Body of pancreas (tissue), 4 donors: ENCODE data around the gene VWA2. TPM values are rescaled to one million over a fixed set of nuclear protein-coding genes. Genes with fewer than 3 reads are reported as not detected.

ENCODE experiments used
- ATAC-seq: fragments of 150-250 bp; one replicate; pipeline ENCODE4 v1.9.1; 2016
- DNase-seq, 4 donors: peaks; one replicate each; pipeline ENCODE4 v3.0.0-alpha.2; 2019
- H3K27ac ChIP-seq, 4 donors: fragments of 200-600 bp; sonication (generic); 1 replicate in 3 of 4; 2 replicates in 1 of 4; pipeline versions ENCODE4 v1.5.1 to v1.6.1; 2016 to 2019; ENCODE audit warnings: mild to moderate bottlenecking in 1 of 4, mixed read lengths in 1 of 4, moderate library complexity in 1 of 4
- H3K27me3 ChIP-seq, 2 donors: fragments of 200-600 bp; sonication (generic); one replicate each; pipeline ENCODE4 v1.6.0; 2016; ENCODE audit warnings: mild to moderate bottlenecking in 1 of 2
- H3K36me3 ChIP-seq, 2 donors: fragments of 200-600 bp; sonication (generic); replicated peaks in 1 of 2; 2 replicates each; pipeline ENCODE4 v1.5.1; 2016; ENCODE audit warnings: low read depth in 2 of 2; ENCODE audit not compliant: insufficient read depth in 1 of 2
- H3K4me1 ChIP-seq: fragments of 200-600 bp; sonication (generic); one replicate; pipeline ENCODE4 v1.6.0; 2016
- H3K4me3 ChIP-seq, 2 donors: fragments of 200-600 bp; sonication (generic); 1 replicate in 1 of 2; 2 replicates in 1 of 2; pipeline ENCODE4 v1.5.1; 2016 to 2019
- H3K9me3 ChIP-seq, 3 donors: fragments of 200-600 bp; sonication (generic); 1 replicate in 2 of 3; 2 replicates in 1 of 3; pipeline ENCODE4 v1.5.1; 2016
- POLR2A ChIP-seq, 3 donors: fragments of 450-650 bp; IDR thresholded peaks; one replicate each; pipeline ENCODE4 v1.6.1; 2016; ENCODE audit warnings: antibody characterized with exemption in 3 of 3, mild to moderate bottlenecking in 2 of 3
- WGBS, 2 donors: methylation state at CpG; one replicate each; pipeline ENCODE4 v1.1.5; 2017; 5-methylcytosine and 5-hydroxymethylcytosine counted together
- intact Hi-C: fragments of 100-400 bp; cut with DNase I; formaldehyde crosslinking; loops from one replicate; pipeline ENCODE4 v1.15.1; 2023
- total RNA-seq, 2 donors: library from RNA; depleted of rRNA; stranded (reverse); fragments of >200 nt; gene quantifications; one replicate each; pipeline ENCODE4 v1.1.0, GENCODE V29; 2016
- TF ChIP-seq, protein P1 (sequence below), 7 experiments: fragments of 450-650 bp in 4 of 7; fragments of 200-600 bp in 3 of 7; sonication (generic) in 3 of 7; IDR thresholded peaks; one replicate each; pipeline ENCODE4 v1.5.1; 2016 to 2019; ENCODE audit warnings: antibody characterized with exemption in 7 of 7

The VWA2 gene
- total RNA-seq, 2 donors from 2014 or later = 10.5 to 15.3 TPM

DNA sequence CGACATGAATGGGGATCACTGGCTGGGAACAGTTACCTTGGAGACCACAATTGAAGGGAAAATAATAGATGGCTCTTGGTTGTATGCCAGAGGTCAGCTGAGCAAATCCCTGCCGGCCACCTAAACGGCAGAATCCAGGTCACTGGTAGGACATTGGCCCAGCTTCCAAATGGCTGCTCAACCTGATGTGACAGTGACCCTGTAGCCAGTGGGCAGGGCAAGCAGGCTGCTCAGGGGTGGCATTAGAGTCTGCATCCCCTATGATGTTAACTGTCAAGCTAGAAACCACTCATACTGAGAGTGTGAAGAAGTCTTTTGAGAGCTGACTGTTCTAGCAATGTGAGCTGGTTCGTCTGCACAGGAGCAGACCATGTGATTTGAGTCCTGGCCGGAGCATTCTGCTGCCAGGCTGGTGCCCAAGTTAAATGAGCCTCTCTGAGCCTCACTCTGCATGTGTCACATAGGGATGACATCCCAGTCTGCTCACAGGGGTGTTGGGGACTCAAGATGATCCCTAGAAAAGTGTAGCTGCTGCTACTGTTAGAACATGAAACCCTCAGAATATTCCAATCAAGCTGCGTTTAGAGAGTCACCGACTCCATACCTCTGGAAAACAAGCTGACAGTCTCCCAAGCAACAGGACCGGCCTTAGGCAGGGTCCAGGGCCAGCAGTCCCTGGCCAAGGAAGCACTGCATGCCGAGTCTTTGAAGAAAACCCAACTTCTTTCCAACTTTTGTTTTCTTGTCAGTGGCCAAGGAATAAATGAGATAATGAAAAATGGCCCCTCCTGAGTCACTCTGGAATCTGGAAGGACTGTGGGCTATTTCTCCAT is 69.7 kb downstream of the VWA2 start:
- no peaks in the 10 kb centered on the region for H3K9me3 ChIP-seq
- no peak for DNase-seq
- WGBS, 2 donors = 59 to 68% methylated on average over 9 of the region's 9 CpGs
- H3K36me3 ChIP-seq = peaks cover 0 to 2% of the 10 kb centered on the region in 2 donors
- intact Hi-C loops = loop anchor here (5.0 to 10.0 kb wide), 3 partner anchors 129 to 476 kb away; no protein-coding TSS in a partner anchor
- H3K27me3 ChIP-seq = no peaks in the 10 kb centered on the region
- peaks cover 10% of the 10 kb centered on the region for H3K4me1 ChIP-seq
- H3K4me3 ChIP-seq = no peak overlapping the region
- TF ChIP-seq, protein P1, sequence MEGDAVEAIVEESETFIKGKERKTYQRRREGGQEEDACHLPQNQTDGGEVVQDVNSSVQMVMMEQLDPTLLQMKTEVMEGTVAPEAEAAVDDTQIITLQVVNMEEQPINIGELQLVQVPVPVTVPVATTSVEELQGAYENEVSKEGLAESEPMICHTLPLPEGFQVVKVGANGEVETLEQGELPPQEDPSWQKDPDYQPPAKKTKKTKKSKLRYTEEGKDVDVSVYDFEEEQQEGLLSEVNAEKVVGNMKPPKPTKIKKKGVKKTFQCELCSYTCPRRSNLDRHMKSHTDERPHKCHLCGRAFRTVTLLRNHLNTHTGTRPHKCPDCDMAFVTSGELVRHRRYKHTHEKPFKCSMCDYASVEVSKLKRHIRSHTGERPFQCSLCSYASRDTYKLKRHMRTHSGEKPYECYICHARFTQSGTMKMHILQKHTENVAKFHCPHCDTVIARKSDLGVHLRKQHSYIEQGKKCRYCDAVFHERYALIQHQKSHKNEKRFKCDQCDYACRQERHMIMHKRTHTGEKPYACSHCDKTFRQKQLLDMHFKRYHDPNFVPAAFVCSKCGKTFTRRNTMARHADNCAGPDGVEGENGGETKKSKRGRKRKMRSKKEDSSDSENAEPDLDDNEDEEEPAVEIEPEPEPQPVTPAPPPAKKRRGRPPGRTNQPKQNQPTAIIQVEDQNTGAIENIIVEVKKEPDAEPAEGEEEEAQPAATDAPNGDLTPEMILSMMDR (IDR thresholded peaks at IDR 0.05) = no peak
- no peak for TF ChIP-seq POLR2A (IDR thresholded peaks at IDR 0.05)
- no peak for ATAC-seq
- H3K27ac ChIP-seq = no peak overlapping the region

DNA sequence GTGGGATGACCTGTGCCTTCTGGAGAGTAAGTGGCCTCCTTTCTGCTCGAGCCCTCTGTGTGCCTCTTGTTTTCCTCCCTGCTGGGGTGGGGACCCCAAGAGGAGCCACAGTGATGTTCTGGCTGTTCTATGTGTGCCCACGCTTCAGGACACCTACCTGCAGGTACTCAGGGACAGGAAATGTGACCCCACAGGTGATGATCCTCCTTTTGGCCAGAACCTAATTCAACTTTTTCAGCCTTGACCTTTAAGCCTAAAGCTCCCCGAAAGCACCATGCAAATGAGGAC is 70.3 kb downstream of the VWA2 start:
- H3K36me3 ChIP-seq = peaks cover 0 to 2% of the 10 kb centered on the region in 2 donors
- no peaks in the 10 kb centered on the region for H3K9me3 ChIP-seq
- no peak overlapping the region for H3K27ac ChIP-seq
- peaks cover 5% of the 10 kb centered on the region for H3K4me1 ChIP-seq
- 70 to 77% methylated on average over 3 of the region's 3 CpGs for WGBS, 2 donors
- intact Hi-C loops = loop anchor here (5.0 to 10.0 kb wide), 3 partner anchors 128 to 475 kb away; no protein-coding TSS in a partner anchor
- no peaks in the 10 kb centered on the region for H3K27me3 ChIP-seq
- no peak overlapping the region for H3K4me3 ChIP-seq
- ATAC-seq = no peak
- no peak for DNase-seq
- no peak for TF ChIP-seq POLR2A (IDR thresholded peaks at IDR 0.05)
- TF ChIP-seq, protein P1 (IDR thresholded peaks at IDR 0.05) = no peak

DNA sequence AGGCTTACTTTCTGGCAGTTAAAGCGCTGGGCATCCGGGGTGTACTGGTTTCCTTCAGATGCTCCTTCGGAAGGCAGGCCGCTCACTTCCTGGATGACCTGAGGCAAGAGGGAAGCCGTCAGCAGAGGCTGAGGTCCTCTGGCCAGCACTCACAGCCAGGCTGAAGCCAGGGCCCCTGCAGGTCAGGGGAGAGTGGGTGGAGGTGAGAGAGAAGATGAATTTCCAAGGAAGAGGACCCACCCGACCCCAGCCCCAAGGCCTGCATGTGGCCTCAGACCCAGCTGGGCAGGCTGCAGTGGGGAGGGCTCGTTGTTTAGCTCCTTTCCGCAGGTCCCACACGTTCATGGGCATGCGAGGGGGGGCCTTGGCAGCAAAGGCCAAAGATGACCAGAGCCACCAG is 71.3 kb downstream of the VWA2 start:
- WGBS, 2 donors = 86% methylated on average over 5 to 9 of the region's 10 CpGs
- no peak for DNase-seq
- no peaks in the 10 kb centered on the region for H3K27me3 ChIP-seq
- no peak overlapping the region for H3K4me3 ChIP-seq
- ATAC-seq = no peak
- intact Hi-C loops = no loop called here
- peaks cover 0 to 2% of the 10 kb centered on the region in 2 donors for H3K36me3 ChIP-seq
- no peak for TF ChIP-seq POLR2A (IDR thresholded peaks at IDR 0.05)
- TF ChIP-seq, protein P1 (IDR thresholded peaks at IDR 0.05) = no peak
- H3K9me3 ChIP-seq = no peaks in the 10 kb centered on the region
- H3K4me1 ChIP-seq = no peaks in the 10 kb centered on the region
- no peak overlapping the region for H3K27ac ChIP-seq

- 74 to 77% methylated on average over 6 of the region's 6 CpGs for WGBS, 2 donors
- intact Hi-C loops = no loop called here
- no peaks in the 10 kb centered on the region for H3K9me3 ChIP-seq
- DNase-seq = no peak
- TF ChIP-seq, protein P1 (IDR thresholded peaks at IDR 0.05) = no peak
- TF ChIP-seq POLR2A (IDR thresholded peaks at IDR 0.05) = no peak
- no peak for ATAC-seq
- peaks cover 0 to 2% of the 10 kb centered on the region in 2 donors for H3K36me3 ChIP-seq
- no peaks in the 10 kb centered on the region for H3K4me1 ChIP-seq
- H3K4me3 ChIP-seq = no peak overlapping the region
- no peaks in the 10 kb centered on the region for H3K27me3 ChIP-seq
- H3K27ac ChIP-seq = no peak overlapping the region
Measured at GRCh38 chr10:114311023-114311422, 72.0 kb downstream of the VWA2 start.
